CD4-positive, alpha-beta T cell treated with Interleukin-2 at 100 ng/mL for 4 hours (primary cell): Measurements from ENCODE around the gene SH2B3.
A peak's percentile ranks its signal among the peaks of the same experiment; 100 is the strongest.
"Not testable (repeated sequence)": the region's sequence is repeated elsewhere in the genome, so short reads cannot be mapped to it uniquely, and the experiment has no call there.

Source experiments
- DNase-seq: peaks from one replicate; pipeline ENCODE4 v3.0.0-alpha.2; 2020; ENCODE audit warnings: low spot score

SH2B3 gene

GRCh38 chr12:111387747-111388323 lies 17.9 kb upstream of the SH2B3 start:
- DNase-seq: no peak

- no peak for DNase-seq
Measured at GRCh38 chr12:111389635-111390034, 16.1 kb upstream of the SH2B3 start.

GRCh38 chr12:111390910-111391309 lies 14.8 kb upstream of the SH2B3 start:
- DNase-seq: no peak

- DNase-seq: no peak
Measured at GRCh38 chr12:111393700-111394300, 11.9 kb upstream of the SH2B3 start.

- no peak for DNase-seq
Measured at GRCh38 chr12:111394480-111394879, 11.2 kb upstream of the SH2B3 start.

- DNase-seq: no peak
Measured at GRCh38 chr12:111395336-111396187, 10.2 kb upstream of the SH2B3 start.

GRCh38 chr12:111396271-111396670 lies 9.5 kb upstream of the SH2B3 start:
- DNase-seq: not testable (repeated sequence)

- peak; percentile 86 for DNase-seq
Measured at GRCh38 chr12:111396726-111397445, 8.8 kb upstream of the SH2B3 start.

- DNase-seq: no peak
Measured at GRCh38 chr12:111398530-111398929, 7.2 kb upstream of the SH2B3 start.

- DNase-seq: not testable (repeated sequence)
Measured at GRCh38 chr12:111399741-111400404, 5.8 kb upstream of the SH2B3 start.

- no peak for DNase-seq
Measured at GRCh38 chr12:111401167-111401605, 4.5 kb upstream of the SH2B3 start.

GRCh38 chr12:111402490-111402824 lies 3.3 kb upstream of the SH2B3 start:
- not testable (repeated sequence) for DNase-seq

GRCh38 chr12:111404362-111405148 lies 1.2 kb upstream of the SH2B3 start:
- peak; percentile 61 for DNase-seq

GRCh38 chr12:111405149-111405858 lies 419 bp upstream of the SH2B3 start:
- DNase-seq: peak; percentile 98

GRCh38 chr12:111406474-111407376 lies 1.0 kb downstream of the SH2B3 start:
- peak; percentile 48 for DNase-seq

- DNase-seq: no peak
Measured at GRCh38 chr12:111407377-111408115, 1.8 kb downstream of the SH2B3 start.

- DNase-seq: no peak
Measured at GRCh38 chr12:111408116-111408440, 2.4 kb downstream of the SH2B3 start.

- no peak for DNase-seq
Measured at GRCh38 chr12:111408686-111409402, 3.1 kb downstream of the SH2B3 start.
